ENCODE data around the gene CDK10.

The CDK10 gene

GRCh38 chr16:89733322-89733721 lies 46.8 kb downstream of the CDK10 start:
- DNase-seq (ENCODE audit: low read depth in 2 of 2): no peak

GRCh38 chr16:89733792-89734191 lies 47.3 kb downstream of the CDK10 start:
- no peak for DNase-seq (ENCODE audit: low read depth in 2 of 2)

GRCh38 chr16:89736554-89736953 lies 50.1 kb downstream of the CDK10 start:
- DNase-seq (ENCODE audit: low read depth in 2 of 2): no peak

GRCh38 chr16:89737341-89738071 lies 51.0 kb downstream of the CDK10 start:
- no peak for DNase-seq (ENCODE audit: low read depth in 2 of 2)

GRCh38 chr16:89738072-89738377 lies 51.5 kb downstream of the CDK10 start:
- no peak for DNase-seq (ENCODE audit: low read depth in 2 of 2)

GRCh38 chr16:89738538-89739317 lies 52.2 kb downstream of the CDK10 start:
- DNase-seq (ENCODE audit: low read depth in 2 of 2): no peak

- DNase-seq (ENCODE audit: low read depth in 2 of 2): no peak
Measured at GRCh38 chr16:89739383-89739782, 52.9 kb downstream of the CDK10 start.

- DNase-seq (ENCODE audit: low read depth in 2 of 2): no peak
Measured at GRCh38 chr16:89741342-89742014, 55.0 kb downstream of the CDK10 start.

- no peak for DNase-seq (ENCODE audit: low read depth in 2 of 2)
Measured at GRCh38 chr16:89742948-89743347, 56.5 kb downstream of the CDK10 start.

- no peak for DNase-seq (ENCODE audit: low read depth in 2 of 2)
Measured at GRCh38 chr16:89744813-89745212, 58.3 kb downstream of the CDK10 start.
